ENCODE measurements around the gene TADA3. TPM values are rescaled to one million over a fixed set of nuclear protein-coding genes. Genes with fewer than 3 reads are reported as not detected.

Gene TADA3
- total and polyA plus RNA-seq, 9 of the 15 experiments (the other 6 are each of a cell fraction or from before 2014, with no cell fraction given): 4.1 to 110 (median 74.8) TPM

GRCh38 chr3:9754678-9755077, 37.6 kb downstream of the TADA3 start (continued):
- no peak for TF ChIP-seq CUX1 (CRISPR knock-in tag; IDR thresholded peaks at IDR 0.05)
- TF ChIP-seq PTTG1 (tag; IDR thresholded peaks at IDR 0.05; ENCODE audit: low read depth): no peak

- no peak for FAIRE-seq
- TF ChIP-seq CBX3 (IDR thresholded peaks at IDR 0.05; ENCODE audit: borderline replicate concordance in 1 of 2, low read length in 2 of 2) (peak in 1 of 2 experiments; percentile 72; a peak in 1 of 3 replicates), THRA (IDR thresholded peaks at IDR 0.05) (no peak), IFI16 (CRISPR knock-in tag; IDR thresholded peaks at IDR 0.05) (no peak), ILK (tag; IDR thresholded peaks at IDR 0.05; ENCODE audit: borderline replicate concordance, low read depth) (no peak)
- TF ChIP-seq, protein P1, sequence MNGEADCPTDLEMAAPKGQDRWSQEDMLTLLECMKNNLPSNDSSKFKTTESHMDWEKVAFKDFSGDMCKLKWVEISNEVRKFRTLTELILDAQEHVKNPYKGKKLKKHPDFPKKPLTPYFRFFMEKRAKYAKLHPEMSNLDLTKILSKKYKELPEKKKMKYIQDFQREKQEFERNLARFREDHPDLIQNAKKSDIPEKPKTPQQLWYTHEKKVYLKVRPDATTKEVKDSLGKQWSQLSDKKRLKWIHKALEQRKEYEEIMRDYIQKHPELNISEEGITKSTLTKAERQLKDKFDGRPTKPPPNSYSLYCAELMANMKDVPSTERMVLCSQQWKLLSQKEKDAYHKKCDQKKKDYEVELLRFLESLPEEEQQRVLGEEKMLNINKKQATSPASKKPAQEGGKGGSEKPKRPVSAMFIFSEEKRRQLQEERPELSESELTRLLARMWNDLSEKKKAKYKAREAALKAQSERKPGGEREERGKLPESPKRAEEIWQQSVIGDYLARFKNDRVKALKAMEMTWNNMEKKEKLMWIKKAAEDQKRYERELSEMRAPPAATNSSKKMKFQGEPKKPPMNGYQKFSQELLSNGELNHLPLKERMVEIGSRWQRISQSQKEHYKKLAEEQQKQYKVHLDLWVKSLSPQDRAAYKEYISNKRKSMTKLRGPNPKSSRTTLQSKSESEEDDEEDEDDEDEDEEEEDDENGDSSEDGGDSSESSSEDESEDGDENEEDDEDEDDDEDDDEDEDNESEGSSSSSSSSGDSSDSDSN (IDR thresholded peaks at IDR 0.05; ENCODE audit: borderline replicate concordance in 1 of 2, low read depth in 2 of 2, low read length in 2 of 2): 0 out of 4 replicates have a peak, but pooled peaks of 1 of the 2 experiments have one; percentile 22
Observed at GRCh38 chr3:9750556-9751411, 41.5 kb downstream of the TADA3 start.

More at GRCh38 chr3:9750556-9751411, 41.5 kb downstream of the TADA3 start:
- Histone ChIP-seq H3K27ac (ENCODE audit: extremely low read depth, low read depth, low read length) (peak overlapping the region; percentile 82), H3K9me1 (ENCODE audit: control insufficient read depth, insufficient read depth, low read length) (no peaks in the 10 kb centered on the region), H3K4me3 (peak overlapping the region; percentile 69), H3K4me2 (ENCODE audit: insufficient read depth, low read length) (peak overlapping the region; percentile 95), H2AFZ (ENCODE audit: low read depth, low read length) (peak overlapping the region; percentile 95), H3K27me3 (ENCODE audit: control insufficient read depth in 2 of 2, insufficient read depth in 2 of 2, low read length in 2 of 2) (no peaks in the 10 kb centered on the region), H3K4me1 (replicated peaks in 1 of 2; ENCODE audit: control insufficient read depth in 2 of 2, insufficient read depth in 2 of 2, low read length in 2 of 2) (peaks cover 12 to 31% of the 10 kb centered on the region in 2 experiments; a peak in 4 of 5 replicates), H3K36me3 (ENCODE audit: control insufficient read depth, insufficient read depth, low read length) (peaks cover 64% of the 10 kb centered on the region), H3K9me3 (replicated peaks; ENCODE audit: control insufficient read depth, insufficient read depth, low read depth, low read length) (no peaks in the 10 kb centered on the region), H4K20me1 (replicated peaks; ENCODE audit: control insufficient read depth, insufficient read depth, low read length) (no peaks in the 10 kb centered on the region), H3K79me2 (ENCODE audit: control insufficient read depth, insufficient read depth, low read length) (peaks cover 16% of the 10 kb centered on the region), H3K9ac (ENCODE audit: insufficient read depth in 1 of 2, low read depth in 2 of 2, low read length in 2 of 2) (peak overlapping the region; percentile 78 to 92)
- ChIA-PET CTCF (ENCODE audit: low intra/inter-chr PET ratio) (no interaction called here), POLR2A (interaction anchor here (0.6 to 1.5 kb wide), 11 partner anchors 11 to 435 kb away, joined by 3 to 5 read pairs (median 3); partner anchors contain the start of gene BRPF1)
- in situ Hi-C loops (cut with MboI): no loop called here
- no TSS peak for BruUV-seq (replicated peaks)
- DNase-seq (ENCODE audit: extremely low read depth in 1 of 4, low spot score in 3 of 4) (peak; percentile 48 to 60 (median 50)), ATAC-seq (peak; percentile 13)
- intact Hi-C loops (cut with micrococcal nuclease): loop anchor here (1.0 kb wide), 1 partner anchor 42 kb away; the partner anchor contains the start of gene TADA3
- 14% methylated on average over 17 of the region's 17 CpGs for WGBS (ENCODE audit: insufficient coverage, low coverage, missing lambda C conversion rate)

Data from K562 (cell line).